ENCODE data around the gene TAS1R3.
A peak's percentile ranks its signal among the peaks of the same experiment; 100 is the strongest.
"Not testable (repeated sequence)": the region's sequence is repeated elsewhere in the genome, so short reads cannot be mapped to it uniquely, and the experiment has no call there.

TAS1R3 gene

GRCh38 chr1:1309251-1310108 is 21.6 kb upstream of the TAS1R3 start:
- DNase-seq = peak; percentile 48

DNA sequence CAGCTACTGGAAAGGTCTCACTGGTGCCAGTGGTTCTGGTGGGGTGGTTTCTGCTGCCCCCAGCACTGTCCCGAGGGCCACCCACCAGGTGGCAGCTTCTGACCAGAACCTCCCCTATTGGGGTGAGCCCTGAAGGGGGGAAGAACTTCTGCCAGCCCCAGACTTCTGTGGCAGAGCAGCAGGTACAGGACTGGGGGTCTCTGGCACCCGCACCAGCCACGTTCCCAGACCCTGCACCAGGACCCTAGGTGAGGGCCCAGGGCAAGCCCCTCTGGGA is 21.0 kb upstream of the TAS1R3 start:
- DNase-seq = no peak

DNA sequence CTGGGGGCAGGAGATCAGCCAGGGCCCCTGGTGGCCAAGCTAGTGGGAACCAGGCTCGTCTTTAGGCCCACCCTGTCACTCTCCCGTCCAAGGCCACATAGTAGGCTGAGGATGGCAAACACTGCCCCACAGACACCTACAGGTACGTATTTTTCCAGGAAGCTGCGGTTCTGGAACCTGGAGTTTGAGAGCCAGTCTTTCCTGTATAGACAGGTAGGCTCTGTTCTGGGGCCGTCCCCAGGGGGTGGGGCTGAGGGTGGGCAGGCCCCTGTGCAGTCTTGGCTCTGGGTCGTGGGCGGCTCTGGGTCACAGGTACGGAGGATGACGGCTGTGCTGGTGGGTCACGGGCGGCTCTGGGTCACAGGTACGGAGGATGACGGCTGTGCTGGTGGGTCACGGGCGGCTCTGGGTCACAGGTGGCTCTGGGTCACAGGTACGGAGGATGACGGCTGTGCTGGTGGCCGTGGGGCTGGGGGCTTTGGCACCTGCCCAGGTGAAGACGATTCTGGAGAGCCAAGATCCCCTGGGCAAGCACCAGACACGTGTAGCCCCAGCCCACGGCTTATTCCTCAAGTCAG is 20.5 kb upstream of the TAS1R3 start:
- DNase-seq = no peak

DNA sequence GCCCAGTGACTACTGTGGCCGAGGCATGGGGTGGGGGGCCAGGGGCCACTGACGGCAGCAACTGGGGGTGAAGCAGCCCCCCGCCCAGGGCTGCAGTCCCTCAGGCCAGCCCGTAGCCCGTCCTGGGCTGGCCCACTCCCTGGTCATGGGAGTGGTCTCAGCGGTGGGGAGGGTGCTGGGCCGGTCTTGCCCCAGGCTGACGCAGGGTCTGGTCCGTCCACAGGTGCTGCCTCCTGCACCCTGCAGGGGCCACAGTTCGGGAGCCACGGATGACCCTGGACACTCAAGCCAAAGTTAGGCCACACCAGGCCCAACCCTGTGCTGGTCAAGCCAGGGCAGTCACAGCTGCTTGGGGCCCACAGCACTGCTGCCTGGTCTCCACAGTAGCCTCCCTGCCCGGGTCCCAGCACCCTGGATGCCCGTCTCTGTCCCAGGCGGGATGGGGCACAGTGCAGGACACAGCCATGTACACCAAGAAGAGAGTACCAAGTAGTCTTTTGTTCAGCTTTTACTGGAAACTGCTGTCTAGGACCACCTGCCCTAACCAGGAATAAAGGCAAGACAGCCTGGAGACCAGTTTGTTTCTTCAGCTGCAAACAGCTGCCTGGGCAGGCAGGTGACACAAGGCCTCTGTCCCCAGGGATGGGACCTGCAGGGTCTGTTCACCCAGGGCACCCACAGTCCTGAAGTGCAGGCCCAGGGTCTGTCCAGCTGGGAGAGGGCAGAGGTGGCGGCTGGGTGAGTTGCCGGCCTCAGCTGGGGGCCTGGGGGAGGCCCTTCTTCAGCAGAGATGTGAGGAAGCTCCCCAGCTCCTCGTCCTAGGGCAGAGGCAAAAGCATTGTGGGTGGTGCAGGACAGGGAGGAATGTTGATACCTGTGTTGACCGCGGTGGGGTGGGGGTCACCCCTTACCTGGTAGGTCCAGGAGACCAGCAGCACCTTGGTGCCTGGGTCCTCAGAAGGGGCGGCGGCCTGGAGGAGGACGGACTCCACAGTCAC is 19.7 kb upstream of the TAS1R3 start:
- DNase-seq = no peak

GRCh38 chr1:1312450-1313314 is 18.4 kb upstream of the TAS1R3 start:
- no peak for DNase-seq

GRCh38 chr1:1313500-1314236 is 17.4 kb upstream of the TAS1R3 start:
- DNase-seq = no peak

DNA sequence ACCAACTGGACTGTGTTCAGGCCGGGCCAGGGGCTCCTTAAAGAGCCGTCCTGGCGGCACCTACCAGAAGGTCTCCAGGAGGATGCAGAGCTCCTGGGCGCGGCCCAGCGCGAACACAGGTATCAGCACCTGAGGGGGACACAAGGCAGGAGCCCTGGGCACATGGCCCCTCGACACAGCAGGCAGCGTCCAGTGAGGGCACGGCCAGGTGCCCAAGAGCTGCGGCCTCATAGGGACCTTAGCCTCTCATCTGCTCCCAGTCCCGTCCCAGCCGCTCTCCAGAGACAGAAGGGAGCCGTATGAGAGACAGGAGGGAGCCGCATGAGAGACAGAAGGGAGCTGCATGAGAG is 16.9 kb upstream of the TAS1R3 start:
- DNase-seq = no peak

DNA sequence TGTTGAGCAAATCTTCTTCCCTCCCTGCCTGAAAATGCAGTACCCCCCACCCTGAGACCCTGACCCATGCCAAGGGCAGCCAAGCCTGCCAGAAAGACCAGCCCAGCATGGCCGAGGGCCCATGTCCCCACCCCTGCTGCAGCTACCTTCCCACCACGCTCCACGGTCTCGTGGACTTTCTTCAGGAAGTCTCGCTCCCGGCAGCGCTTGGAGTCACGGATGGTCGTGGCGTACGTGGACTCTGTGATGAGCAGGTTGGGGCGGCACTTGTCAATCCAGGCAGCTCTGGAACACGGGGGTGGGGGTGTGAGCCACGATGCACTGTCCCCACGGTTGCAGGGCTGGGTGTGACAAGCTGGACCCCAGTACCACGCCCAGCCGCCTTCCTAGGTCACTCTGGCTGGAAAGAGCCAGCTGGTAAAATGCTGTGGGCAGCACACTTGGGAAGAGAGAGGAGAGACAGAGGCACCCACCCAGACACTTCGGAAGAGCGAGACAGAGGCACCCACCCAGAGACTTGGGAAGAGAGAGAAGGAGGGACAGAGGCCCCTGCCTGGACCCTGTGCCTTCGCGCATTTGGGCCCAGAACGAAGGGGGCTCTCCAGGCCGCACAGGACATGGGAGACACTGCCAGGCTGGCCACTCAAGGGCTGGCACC is 16.3 kb upstream of the TAS1R3 start:
- no peak for DNase-seq

DNA sequence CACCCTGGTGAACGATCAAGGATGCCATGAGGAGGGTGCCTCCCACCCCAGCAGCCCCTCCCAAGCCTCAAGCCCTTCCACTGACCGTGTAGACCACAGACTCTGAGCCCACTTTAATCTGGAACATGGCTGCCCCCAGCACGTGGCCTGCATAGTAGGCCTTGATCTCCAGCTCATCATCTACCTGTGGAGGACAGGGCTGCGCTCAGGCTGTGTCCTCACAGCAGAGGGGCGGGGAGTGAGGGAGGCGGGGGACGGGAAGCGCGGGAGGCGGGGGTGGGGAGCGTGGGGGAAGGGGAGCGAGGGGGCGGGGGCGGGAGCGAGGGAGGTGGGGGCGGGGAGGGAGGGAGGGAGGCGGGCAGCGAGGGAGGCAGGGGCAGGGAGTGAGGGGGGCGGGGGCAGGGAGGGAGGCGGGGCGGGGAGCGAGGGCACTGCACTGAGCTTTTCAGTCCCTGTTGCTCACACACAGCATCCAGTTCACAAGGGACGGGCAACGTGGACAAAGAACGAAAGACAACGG is 15.6 kb upstream of the TAS1R3 start:
- no peak for DNase-seq

DNA sequence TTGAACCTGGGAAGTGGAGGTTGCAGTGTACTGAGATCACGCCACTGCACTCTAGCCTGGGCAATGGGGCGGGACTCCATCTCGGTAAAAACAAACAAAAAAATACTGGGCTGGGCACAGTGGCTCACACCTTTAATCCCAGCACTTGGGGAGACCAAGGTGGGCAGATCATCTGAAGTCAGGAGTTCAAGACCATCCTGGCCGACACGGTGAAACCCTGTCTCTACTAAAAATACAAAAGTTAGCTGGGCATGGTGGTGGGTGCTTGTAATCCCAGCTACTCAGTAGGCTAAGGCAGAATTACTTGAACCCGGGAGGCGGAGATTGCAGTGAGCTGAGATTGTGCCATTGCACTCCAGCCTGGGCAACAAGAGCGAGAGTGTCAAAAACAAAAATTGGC is 14.9 kb upstream of the TAS1R3 start:
- DNase-seq = not testable (repeated sequence)

- DNase-seq = no peak
These were observed 13.7 kb upstream of the TAS1R3 start for GRCh38 chr1:1317420-1317819.

DNA sequence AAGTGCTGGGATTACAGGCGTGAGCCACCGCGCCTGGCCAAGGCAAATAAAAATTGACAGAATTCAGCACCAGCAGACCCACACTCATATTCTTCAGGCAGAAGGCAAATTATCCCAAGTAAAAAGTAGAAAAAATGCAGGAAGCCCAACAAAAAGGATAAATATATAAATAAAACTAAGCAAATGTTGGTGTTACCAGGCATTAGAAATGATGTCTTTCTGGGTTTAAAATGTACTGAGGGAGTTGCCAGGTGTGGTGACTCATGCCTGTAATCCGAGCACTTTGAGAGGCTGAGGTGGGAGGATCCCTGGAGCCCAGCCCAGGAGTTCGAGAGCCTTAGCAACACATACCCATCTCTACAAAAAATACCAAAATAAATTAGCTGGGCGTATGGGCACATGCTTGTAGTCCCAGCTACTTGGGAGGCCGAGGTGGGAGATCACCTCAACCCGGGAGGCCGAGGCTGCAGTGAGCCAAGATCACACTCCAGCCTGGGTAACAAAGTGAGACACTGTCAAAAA is 12.9 kb upstream of the TAS1R3 start:
- DNase-seq = no peak

GRCh38 chr1:1318777-1319645 is 12.1 kb upstream of the TAS1R3 start:
- DNase-seq = no peak

DNA sequence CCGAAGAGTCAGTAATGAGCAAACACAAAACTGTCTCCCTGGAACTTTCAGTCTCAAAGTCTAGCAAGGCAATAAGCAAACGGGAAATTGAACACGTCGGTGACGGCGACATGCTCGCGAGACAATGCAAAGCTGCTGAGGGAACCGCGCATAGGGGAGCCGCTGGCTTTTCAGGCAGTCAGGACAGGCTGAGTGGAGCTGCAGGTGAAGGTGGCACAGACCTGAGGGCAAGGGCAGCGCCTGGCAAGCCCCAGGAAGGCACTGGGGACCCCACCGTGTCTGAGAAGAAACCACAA is 11.5 kb upstream of the TAS1R3 start:
- DNase-seq = no peak

DNA sequence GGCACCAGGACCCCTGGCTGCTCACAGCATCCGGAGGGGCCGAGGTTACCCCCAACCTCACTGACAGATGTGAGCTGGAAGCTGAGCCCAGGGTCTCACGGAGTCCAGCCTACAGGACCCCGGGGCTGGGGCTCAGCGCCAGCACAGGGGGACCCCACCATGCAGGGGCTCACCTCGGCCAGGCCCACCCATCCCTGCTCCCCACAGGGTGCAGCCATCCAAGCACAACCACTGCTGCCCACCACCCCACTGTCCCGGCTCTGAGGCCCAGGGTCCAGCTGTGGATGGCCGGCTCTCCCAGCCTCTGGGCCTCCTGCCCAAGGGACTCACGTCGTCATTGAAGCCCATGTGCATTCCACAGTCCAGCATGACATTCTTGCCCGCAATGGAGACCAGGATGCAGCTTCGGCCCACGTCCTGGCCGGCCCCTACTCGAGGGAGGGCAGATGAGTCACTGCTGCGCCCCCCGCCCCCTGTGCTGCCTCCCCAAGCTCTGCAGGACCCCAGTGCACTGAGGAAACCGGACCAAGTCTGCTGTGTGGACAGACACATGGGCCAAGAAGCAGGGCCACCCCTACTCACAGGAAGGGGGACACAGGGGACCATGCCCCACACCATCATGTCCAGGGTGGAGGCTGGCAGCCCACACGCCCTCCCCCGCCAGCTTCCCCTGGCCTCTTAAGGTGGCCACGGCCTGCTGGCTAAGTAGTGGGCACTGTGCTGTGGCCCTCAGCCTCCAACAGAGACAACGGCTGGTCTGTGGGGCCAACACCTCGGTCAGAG is 10.2 kb upstream of the TAS1R3 start:
- DNase-seq = no peak

- no peak for DNase-seq
These were observed 9.6 kb upstream of the TAS1R3 start for GRCh38 chr1:1321477-1321876.

GRCh38 chr1:1322418-1322817 is 8.7 kb upstream of the TAS1R3 start:
- DNase-seq = no peak

DNA sequence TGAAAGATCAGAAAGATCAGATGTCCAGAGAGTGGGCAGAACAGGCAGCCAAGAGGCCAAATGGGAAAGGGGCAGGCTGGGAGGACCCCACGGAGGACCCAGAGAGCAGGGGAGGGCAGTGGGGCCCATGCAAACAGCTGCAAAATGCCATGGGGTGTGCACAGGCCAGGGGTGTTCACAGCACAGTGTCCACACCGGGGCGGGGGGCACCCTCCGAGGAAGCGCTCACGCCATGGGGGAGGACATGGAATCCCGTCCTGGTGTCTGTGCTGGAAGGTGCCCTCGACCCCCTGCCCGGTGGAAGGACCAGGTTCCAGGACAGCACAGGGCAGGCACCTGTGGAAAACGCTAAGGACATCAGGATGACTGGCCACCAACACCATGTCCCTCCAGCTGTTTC is 8.1 kb upstream of the TAS1R3 start:
- DNase-seq = no peak

GRCh38 chr1:1324084-1324523 is 7.0 kb upstream of the TAS1R3 start:
- no peak for DNase-seq

Measured in stimulated activated CD4-positive, alpha-beta T cell treated with anti-CD3 and anti-CD28 coated beads, Interleukin-15, amount 100 ng/mL, for 24 hours (primary cell).